ENCODE data around the gene UVRAG.
A peak's percentile ranks its signal among the peaks of the same experiment; 100 is the strongest.

DNA sequence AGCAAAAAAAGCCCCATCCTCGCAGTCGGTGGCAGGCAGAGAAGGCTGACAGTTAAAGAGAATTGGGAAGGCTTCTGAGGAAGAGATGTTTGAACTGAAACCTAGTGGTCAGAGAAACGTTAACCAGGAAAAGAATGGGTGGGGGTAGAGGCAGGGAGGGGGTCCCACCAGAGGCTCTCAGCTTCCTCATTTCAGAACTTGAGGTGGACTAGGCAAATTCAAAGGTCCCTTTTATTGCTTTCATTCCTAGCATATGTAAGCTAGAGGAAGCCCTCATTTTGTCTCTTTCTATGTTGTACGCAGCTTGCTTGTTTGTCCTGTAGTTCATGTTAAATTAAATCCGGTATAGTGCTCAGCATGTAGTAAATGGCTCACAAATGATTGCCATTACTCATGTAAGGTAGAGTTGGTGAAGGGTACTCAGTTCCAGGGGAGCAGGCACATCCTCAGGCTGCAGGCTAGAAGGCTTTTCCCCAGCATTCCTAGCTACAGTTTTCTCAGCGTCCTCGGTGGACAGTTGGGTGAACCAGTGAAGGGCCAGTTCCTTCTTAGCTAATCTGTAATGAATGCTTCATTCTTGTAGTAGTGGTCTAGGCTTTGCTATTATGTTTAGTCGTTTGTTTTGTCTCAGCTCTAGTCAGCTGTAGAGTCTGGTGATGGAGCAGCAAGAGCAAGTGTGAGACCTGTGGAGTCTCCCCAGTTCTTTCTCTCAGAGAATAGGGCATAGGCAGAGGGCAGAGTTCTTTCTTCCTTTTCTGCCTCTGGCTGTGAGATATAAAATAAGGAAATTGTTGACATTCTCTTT is 58.6 kb downstream of the UVRAG start:
- no peak for TF ChIP-seq POLR2AphosphoS5 (IDR thresholded peaks at IDR 0.05; ENCODE audit: low read depth)
- TF ChIP-seq, protein P1, sequence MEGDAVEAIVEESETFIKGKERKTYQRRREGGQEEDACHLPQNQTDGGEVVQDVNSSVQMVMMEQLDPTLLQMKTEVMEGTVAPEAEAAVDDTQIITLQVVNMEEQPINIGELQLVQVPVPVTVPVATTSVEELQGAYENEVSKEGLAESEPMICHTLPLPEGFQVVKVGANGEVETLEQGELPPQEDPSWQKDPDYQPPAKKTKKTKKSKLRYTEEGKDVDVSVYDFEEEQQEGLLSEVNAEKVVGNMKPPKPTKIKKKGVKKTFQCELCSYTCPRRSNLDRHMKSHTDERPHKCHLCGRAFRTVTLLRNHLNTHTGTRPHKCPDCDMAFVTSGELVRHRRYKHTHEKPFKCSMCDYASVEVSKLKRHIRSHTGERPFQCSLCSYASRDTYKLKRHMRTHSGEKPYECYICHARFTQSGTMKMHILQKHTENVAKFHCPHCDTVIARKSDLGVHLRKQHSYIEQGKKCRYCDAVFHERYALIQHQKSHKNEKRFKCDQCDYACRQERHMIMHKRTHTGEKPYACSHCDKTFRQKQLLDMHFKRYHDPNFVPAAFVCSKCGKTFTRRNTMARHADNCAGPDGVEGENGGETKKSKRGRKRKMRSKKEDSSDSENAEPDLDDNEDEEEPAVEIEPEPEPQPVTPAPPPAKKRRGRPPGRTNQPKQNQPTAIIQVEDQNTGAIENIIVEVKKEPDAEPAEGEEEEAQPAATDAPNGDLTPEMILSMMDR (IDR thresholded peaks at IDR 0.05; ENCODE audit: insufficient read depth, low read length): no peak
- TF ChIP-seq, protein P2, sequence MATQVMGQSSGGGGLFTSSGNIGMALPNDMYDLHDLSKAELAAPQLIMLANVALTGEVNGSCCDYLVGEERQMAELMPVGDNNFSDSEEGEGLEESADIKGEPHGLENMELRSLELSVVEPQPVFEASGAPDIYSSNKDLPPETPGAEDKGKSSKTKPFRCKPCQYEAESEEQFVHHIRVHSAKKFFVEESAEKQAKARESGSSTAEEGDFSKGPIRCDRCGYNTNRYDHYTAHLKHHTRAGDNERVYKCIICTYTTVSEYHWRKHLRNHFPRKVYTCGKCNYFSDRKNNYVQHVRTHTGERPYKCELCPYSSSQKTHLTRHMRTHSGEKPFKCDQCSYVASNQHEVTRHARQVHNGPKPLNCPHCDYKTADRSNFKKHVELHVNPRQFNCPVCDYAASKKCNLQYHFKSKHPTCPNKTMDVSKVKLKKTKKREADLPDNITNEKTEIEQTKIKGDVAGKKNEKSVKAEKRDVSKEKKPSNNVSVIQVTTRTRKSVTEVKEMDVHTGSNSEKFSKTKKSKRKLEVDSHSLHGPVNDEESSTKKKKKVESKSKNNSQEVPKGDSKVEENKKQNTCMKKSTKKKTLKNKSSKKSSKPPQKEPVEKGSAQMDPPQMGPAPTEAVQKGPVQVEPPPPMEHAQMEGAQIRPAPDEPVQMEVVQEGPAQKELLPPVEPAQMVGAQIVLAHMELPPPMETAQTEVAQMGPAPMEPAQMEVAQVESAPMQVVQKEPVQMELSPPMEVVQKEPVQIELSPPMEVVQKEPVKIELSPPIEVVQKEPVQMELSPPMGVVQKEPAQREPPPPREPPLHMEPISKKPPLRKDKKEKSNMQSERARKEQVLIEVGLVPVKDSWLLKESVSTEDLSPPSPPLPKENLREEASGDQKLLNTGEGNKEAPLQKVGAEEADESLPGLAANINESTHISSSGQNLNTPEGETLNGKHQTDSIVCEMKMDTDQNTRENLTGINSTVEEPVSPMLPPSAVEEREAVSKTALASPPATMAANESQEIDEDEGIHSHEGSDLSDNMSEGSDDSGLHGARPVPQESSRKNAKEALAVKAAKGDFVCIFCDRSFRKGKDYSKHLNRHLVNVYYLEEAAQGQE (IDR thresholded peaks at IDR 0.05; ENCODE audit: insufficient replicate concordance, low read depth): no peak
- TF ChIP-seq SPI1 (IDR thresholded peaks at IDR 0.05; ENCODE audit: borderline replicate concordance, low read depth): peak; percentile 42; the same call in 1 of the 2 replicates
- TF ChIP-seq GABPA (IDR thresholded peaks at IDR 0.05; ENCODE audit: low read depth): no peak

Data from HL-60 (cell line).